Kidney capillary endothelial cell (primary cell): ENCODE data around the gene C10orf95.
"Not testable (repeated sequence)": the region's sequence is repeated elsewhere in the genome, so short reads cannot be mapped to it uniquely, and the experiment has no call there.

Experiments
- DNase-seq: peaks from one replicate; pipeline ENCODE4 v3.0.0-alpha.2; 2018; ENCODE audit warnings: low spot score

Gene C10orf95

DNA sequence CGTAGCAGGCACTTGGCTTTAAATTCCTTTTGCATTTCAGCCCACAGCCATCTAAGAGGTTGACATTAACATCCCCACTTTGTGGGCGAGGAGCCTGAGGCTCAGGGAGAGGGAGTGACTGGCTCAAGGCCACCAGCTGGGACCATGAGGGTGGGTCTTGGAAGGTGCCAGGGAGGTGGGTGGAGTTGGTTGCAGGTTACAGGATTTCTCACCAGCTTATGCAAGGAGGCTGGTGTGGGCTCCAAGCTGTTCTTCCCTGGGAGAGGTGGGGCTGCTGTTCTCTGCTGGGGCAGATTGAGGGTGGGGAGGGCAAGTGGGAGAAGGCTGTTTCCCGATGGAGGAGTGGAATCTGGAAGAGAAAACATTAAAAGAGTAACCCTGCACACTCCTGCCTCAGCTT, 14.1 kb upstream of the C10orf95 start:
- no peak for DNase-seq

DNA sequence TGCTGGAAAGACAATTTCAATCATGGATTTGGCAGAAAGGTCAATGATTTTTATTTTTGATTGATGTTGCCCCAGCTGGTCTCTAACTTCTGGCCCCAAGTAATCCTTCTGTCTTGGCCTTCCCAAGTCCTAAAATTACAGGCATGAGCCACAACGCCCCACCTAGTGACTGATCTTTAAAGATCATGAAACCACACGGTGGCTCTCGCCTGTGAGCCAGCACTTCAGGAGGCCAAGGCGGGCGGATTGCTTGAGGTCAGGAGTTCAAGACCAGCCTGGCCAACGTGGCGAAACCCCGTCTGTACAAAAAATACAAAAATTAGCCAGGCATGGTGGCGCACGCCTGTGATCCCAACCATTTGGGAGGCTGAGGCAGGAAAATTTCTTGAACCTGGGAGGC, 12.6 kb upstream of the C10orf95 start:
- DNase-seq: no peak

DNA sequence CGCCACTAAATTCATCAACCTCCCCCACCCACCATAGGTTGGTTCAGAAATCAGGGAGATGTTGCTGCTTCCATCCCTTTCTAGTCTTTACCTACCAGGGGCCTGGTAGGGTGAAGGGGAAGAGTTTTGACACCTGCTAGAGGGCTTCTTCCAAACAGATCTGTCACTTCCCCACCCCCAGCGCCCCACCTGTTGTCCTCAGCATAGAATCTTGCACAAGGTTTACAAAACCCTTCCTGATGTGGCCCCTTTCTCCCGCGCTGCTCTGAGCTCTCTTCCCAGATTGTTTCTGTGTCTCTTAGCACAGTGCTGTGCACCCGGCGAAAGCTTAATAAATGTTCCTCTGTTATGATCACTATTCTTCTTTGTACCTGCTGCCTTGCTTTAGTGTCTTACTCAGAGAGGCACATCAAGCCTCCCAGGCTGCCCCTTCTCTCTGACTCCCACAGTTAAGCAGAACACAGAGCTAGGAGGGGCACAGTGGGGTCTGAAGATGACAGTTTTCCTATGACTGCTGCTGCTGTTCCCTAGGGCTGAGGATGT, 11.2 kb upstream of the C10orf95 start:
- DNase-seq: no peak

DNA sequence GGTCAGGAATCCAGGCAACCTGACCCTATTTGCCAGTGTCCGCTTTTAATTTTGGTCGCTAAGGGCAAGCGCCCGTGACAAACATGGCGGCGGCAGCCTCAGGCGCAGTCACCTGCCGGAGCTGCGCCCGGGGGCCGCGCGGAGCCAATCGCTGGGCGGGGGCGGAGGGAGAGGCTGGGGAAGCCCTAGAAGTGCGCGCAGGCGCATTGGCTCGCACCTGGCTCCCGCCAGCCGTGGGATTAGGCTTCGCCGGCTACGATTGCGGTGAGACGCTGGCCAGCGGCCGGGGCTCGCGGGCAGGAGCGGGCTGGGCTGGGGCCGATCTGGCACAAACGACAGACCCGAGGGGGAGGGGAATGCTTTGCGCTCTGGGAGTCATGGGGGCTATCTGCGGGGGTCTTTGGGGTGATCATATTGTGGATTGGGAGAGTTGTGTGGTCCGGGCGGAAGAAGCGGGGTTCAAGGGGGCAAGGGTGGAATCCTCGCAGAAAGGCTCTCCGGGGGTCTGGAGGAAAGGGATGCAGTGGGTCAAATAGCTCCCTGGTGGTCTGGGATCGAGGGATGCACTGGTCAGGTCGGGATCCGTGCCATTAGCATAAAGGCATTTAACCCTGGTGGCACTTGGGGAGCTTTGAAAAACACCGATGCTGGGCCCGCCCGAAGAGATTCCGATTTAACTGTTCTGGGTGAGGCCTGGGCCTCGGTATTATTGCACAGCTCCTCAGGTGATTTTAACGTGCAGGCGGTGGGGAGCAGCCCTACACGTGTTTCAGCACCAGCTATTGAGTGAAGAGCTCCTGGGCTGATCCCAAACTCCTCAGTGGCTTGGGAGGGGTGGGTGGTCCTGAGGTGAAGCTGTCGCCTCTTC, 10.1 kb upstream of the C10orf95 start:
- DNase-seq: peak; percentile 26

DNA sequence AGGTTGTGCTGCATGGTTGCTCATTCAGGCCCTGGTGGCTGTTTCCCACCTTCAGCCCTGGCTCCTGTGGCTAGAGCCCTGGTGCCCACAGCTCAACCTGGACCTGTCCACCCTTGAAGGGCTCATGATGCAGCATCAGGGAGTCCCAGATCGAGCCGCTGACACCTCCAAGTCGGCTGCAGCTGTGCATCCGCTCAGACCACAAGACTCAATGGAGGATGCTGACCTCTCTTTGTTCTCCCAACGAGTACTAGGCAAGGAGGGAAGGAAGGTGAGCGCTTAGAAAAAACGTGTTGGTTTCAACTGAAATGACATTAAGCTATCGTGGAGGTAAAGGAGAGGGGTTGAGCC, 9.5 kb upstream of the C10orf95 start:
- no peak for DNase-seq

DNA sequence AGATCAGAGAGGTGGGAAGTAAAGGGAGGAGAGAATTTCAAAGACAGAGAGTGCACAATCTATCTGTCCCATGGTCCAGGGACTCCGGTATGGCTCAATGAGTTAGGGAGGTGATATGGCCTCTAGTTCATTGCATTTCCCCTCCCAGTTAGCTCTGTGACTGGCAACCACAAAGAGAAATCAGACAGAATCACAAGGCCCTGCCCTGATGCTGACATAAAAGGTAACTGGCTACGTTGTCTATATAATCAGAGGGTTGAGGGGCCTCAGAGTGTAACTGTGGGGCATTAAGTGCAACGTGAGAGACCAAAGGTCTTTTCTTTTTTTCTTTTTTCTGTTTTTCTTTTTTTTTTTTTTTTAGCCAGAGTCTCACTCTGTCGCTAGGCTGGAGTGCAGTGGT, 7.3 kb upstream of the C10orf95 start:
- DNase-seq: no peak

DNA sequence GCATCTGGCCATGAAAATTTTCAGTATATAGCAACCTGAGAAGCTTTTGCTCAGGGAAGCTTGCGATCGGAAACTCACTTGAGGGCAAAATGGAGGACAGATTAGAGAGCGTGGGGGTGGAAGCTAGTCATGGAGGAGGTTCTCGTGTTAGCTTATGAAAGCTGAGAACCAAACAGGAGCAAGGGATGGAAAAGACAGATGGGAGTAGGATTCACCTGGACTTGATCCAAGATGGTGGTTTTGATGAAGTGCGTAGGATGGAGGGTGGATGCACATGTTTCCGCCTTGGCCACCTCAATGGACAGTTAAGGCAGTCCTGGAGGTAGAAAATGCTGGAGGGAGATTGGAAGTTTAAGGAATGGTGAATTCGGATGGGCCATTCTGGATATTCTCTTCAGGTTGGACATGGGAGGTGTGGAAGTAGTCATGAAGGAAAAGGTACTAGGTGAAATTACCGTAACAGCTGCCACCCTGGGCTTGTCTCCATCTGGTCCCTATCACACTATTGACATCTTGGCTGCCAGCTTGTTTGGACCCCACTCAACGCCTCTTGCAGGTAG, 6.3 kb upstream of the C10orf95 start:
- DNase-seq: no peak

DNA sequence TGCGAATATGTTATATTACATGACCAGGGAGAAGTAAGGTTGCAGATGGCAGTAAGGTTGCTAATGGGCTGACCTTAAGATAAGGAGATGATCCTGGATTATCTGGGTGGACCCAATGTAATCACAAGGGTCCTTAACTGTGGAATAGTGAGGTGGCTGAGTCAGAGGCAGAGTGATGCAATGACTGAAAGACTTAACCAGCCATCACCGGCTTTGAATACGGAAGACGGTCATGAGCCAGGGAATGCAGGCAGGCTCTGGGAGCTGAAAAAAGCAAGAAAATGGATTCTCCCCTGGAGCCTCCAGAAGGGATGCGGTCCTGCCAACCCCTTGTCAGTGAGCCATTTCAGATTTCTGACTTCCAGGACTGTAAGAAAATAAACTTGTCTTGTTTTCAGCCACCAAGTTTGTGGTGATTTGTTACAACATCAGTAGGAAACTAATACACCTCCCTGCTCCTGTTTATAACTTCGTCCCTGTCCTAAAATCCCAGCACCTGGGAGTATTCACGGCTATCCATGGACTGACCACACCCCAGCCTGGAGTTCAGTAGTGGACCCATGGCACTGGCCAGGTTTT, 4.6 kb upstream of the C10orf95 start:
- no peak for DNase-seq

DNA sequence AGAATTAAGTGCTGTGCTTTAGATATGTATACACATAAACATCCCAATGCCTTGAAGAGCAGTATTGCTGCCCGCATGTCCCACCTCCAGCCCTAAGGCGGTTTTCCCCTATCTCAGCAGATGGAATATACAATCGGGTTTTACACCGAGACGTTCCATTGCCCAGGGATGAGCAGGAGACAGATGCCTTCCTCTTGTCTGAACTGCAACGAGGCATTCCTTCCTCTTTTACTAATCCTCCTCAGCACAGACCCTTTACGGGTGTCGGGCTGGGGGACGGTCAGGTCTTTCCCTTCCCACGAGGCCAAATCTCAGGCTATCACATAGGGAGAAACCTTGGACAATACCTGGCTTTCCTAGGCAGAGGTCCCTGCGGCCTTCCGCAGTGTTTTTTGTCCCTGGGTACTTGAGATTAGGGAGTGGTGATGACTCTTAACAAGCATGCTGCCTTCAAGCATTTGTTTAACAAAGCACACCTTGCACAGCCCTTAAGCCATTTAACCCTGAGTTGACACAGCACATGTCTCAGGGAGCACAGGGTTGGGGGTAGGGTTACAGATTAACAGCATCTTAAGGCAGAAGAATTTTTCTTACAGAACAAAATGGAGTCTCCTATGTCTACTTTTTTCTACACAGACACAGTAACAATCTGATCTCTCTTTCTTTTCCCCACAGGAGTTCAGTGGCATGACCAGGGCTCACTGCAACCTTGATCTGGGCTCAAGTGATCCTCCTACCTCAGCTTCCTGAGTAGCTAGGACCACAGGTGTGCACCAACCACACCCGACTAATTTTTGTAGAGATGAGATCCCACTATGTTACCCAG, 3.5 kb upstream of the C10orf95 start:
- DNase-seq: not testable (repeated sequence)

DNA sequence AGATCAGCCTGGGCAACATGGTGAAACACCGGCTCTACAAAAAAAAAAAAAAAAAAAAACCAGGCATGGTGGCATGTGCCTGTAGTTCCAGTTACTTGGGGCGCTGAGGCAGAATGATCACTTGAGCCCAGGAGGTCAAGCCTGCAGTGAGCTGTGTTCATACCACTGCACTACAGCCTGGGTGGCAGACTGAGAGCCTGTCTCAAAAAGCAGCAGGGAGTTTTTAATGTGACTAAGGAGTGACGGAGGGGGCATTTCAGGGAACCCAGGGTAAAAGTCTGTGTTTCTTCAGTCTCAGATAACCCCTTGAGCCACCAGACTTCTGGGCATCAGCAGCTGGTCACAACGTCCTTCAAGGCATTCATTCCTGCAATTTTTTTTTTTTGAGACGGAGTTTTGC, 2.2 kb upstream of the C10orf95 start:
- DNase-seq: no peak

DNA sequence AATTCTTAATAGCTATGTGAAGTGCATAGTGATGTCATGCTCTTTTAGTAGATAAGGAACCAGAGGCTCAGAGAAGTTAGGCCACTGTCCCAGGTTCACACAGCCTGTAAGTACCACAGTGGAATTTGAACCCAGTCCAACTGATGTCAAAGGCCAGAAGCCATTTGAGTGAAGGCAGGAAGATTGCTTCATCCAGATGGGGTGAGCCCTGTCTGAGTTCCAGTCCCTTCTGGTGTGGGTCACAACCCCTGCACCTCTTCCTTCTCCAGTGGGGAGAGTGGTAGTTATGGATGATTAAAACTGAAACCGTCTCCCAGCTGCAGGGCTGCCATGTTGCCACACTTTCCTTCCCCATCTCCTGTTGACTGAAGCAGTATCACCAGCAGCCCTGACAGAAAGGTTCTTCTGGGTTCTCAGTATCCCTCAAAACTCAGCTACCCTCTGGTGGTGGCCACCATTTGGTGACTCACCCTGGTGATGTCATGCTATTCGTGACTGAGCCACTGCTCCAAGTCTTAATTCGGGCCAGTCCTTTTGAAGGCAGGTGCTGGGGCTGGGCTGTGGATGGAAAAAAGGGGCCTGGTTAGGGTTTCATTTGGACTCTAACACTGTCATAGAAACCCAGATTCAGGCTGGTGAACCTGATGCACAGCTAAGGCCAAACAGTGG, 1.5 kb upstream of the C10orf95 start:
- no peak for DNase-seq

DNA sequence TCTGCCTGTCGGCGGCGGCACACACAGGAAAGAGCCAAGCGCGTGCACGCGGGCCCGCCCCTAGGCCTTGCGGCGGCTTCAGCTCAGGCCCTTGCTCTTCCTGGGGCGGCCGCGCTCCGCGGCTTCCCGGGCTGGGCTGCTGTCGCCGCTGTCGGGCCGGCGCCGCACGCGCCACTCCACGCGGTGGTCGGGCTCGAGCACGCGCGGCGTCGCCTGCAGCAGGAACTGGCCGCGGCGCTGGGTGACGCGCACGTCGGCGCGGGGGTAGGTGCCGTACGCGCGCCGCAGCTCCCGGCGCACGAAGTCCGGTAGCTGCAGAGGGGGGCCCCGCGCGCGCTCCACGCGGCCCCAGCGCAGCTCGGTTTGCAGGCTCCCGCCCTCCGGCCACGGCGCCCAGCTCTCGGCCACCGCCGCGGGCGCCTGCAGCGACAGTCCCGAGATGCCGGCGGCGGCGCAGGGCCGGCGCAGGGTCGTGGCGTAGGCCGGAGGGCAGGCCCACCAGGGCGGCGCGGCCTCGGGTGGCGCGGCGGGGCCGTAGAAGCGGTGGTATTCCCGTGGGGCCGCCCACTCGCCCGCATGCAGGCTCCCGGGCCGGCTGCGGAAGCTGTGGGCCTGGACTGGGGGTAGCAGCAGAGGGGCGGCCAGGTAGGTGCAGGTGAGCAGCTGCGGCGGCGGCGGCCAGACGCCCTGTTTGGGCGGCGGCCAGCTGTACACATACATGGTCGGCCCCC, 804 bp downstream of the C10orf95 start:
- DNase-seq: peak; percentile 64

DNA sequence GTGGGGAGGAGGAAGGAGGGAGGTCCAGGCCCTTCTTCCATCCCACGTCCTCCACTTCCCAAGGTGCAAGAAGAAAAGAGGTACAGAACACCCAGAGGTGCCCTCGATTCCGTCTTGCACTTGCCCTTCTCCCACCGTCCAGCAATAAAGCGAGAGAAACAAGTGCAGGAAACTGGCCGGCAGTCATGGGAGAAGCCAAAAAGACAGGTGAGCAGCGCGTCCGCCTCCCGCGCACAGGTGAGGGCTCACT, 1.3 kb downstream of the C10orf95 start:
- no peak for DNase-seq

DNA sequence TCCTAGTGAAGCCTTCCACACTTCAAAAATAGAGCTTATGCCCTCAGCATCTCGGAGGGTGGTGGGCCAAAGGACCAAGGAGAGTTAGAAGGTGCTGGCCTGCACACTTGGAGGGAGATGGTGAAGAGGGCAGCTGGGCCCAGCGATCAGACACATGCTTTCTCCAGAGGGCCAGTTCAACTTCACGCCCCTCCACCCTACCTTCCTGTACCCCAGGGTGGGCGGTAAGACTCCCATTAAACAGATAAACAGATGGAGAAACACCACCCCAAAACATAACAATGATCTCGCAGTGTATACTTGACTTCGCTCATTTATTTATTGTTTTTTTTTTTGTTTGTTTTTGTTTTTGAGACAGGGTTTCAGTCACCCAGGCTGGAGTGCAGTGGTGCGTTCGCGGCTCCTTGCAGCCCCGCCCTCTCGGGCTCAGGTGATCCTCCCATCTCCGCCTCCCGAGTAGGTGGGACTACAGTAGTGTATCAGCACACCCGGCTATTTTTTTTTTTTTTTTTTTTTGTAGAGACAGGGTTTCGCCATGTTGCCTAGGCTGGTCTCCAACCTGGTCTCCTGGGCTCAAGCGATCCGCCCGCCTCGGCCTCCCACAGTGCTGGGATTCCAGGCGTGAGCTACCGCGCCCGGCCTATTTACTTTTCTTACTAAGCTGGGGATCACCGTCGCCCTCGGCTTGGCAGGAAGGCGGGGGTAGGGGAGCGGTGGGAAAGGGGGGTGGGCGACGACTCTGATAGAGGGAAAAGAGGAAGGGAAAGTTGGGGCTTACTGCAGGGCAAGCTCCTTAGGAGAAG, 1.8 kb downstream of the C10orf95 start:
- no peak for DNase-seq

DNA sequence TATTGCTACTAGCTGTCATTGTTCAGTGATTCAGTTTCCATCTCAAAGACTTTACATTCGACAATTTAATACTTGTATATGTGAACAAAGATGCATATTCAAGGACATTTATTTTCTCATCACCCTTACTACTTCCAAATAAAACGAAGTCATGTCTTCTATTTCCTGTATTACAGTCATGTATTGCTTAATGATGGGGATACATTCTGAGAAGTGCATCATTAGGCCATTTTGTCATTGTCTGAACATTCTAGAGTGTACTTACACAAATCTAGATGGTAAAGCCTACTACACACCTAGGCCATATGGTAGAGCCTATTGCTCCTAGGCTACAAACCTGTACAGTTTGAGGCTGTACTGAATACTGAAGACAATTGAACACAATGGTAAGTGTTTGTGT, 6.5 kb downstream of the C10orf95 start:
- DNase-seq: no peak

DNA sequence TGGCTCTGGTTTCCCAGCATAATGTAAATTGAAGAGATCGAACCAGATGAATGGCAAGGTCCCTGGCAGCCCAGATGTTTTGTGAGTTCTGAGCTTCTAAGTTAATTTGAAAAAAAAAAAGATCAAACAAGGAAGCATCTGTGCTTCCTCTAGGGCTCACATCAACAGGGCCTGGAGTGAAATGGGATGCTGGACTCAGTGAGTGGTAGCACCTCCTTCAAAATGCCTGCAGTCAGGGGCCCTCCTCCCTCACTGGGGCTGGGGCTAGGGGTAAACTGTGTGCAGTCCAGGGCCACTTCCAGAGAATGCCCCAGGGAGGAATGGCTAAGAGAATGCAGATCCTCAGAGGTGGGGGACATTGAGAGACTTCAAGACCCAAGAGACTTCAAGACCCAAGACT, 13.0 kb downstream of the C10orf95 start:
- DNase-seq: no peak

DNA sequence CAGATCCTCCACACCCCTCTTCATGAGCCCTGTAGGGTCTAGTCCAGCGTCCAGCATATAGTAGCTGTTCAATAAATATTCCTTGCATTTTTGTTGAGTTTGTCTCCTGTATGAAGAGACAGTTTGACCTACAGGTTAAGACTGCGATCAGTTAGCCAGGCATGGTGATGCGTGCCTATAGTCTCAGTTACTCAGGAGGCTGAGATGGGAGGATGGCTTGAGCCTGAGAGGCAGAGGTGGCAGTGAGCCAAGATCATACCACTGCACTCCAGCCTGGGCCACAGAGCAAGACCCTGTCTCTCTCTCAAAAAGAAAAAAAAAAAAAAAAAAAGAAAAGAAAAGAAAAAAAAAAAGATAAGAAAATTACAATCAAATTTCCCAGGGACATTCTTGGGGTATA, 13.8 kb downstream of the C10orf95 start:
- no peak for DNase-seq

DNA sequence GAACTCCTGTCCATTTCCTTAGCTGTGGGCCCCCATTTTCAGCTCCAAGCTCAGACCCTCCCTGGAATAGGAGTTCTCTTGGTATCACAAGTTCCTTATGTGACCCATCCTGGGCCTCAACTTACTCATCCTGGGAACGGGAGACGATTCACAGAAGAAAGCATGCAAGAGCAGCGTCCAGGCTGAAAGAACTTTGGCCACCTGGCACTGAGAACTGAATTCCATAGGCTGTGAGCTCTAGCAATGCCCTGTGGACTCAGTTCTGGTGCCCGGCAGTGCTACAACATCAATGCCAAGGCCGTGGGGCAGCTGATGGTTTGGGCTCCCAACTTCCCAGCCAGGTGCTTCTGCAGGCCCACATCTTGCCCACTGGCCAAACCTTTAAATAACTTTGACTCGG, 15.0 kb downstream of the C10orf95 start:
- DNase-seq: no peak

DNA sequence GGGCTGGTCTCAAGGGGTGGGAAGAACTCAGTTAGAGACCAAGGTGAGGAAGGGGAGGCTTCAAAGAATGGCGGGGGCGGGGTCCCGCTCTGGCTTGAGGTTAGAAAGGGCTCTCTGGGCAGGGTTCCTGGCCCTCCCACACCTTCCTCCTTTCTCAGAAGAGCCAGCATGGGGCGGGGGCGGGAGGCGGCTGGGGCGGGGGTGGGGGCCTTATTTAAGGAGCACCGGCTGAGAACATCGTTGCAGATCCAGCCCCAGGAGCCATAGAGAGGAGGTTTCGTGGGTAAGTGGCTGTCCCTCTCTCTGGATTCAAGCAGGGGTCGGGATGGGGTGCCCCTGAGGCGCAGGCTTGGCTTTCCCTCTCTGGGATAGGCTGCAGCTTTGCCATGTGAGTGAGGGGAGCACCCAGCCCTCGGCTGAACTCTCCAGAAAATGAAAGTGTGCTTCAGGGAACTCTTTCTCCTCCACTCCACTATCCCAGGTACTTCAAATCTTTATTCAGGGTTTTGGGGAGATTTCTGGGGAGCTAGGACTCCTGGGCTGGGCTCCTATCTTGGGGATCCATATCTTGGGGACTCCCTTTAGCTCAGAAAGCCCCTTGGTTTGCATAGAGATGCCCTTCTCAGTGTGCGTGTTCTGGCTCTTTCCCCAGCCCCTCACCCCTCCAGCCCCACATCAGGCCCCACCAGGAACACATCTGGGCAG, 15.7 kb downstream of the C10orf95 start:
- DNase-seq: no peak

DNA sequence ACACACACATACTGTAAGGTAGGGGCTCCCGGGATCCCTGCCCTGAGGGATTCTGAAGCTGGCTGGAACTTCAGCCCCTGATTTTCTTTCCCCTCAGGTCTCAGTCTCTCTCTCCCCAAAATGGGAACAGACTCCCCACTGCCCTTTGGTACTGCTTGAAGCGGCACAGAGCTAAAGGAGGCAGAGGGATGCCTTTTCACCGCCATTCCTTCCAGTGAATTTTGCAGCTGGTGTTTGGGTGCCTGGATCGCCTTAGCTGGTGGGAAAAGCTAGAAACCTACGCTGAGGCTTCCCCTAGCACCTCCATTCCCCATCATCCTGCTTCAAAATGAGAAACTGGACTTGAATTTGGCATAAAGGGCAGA, 16.2 kb downstream of the C10orf95 start:
- DNase-seq: no peak
